Panc1 (cell line): ENCODE results near the gene CDH12. TPM values are rescaled to one million over a fixed set of nuclear protein-coding genes. Genes with fewer than 3 reads are reported as not detected.

ENCODE experiments used
- ATAC-seq: fragments of 200-7000 bp; cut with Tn5 transposase; 2 replicates; pipeline ENCODE4 v1.9.1; 2020; ENCODE audit warnings: mild to moderate bottlenecking, moderate library complexity
- BruUV-seq: library from RNA; stranded (reverse); fragments of 400-500 nt; replicated peaks from 2 replicates; lab custom pipeline; 2021; lab: Mats Ljungman, UMichigan
- CTCF ChIA-PET: fragments of 300-600 bp; sonication (Branson Sonifier 250); formaldehyde crosslinking; loops from one replicate; lab custom pipeline; 2022; ENCODE audit warnings: antibody characterized with exemption; lab: Charles Lee
- POLR2A ChIA-PET: fragments of 300-600 bp; sonication (Branson Sonifier 250); formaldehyde crosslinking; loops from one replicate; lab custom pipeline; 2022; ENCODE audit warnings: antibody characterized with exemption; lab: Charles Lee
- DNase-seq: peaks from one replicate; pipeline ENCODE4 v3.0.0-alpha.2; 2010; ENCODE audit warnings: low read depth, low spot score
- H3K27ac ChIP-seq: 2 replicates; pipeline ENCODE4 v1.5.1; 2011; ENCODE audit warnings: mild to moderate bottlenecking, low read length, inconsistent platforms
- H3K27me3 ChIP-seq: fragments of 200-500 bp; sonication (Bioruptor generic); 2 replicates; pipeline ENCODE4 v1.6.0; 2014; ENCODE audit warnings: low read length, inconsistent platforms; ENCODE audit not compliant: control insufficient read depth, insufficient read depth
- H3K36me3 ChIP-seq: fragments of 200-500 bp; sonication (Bioruptor generic); 2 replicates; pipeline ENCODE4 v1.5.1; 2014; ENCODE audit warnings: inconsistent platforms, mild to moderate bottlenecking, low read length, moderate library complexity; ENCODE audit not compliant: control insufficient read depth, insufficient read depth
- H3K4me1 ChIP-seq: 2 replicates; pipeline ENCODE4 v1.5.1; 2011; ENCODE audit warnings: inconsistent platforms, mild to moderate bottlenecking, low read length, moderate library complexity; ENCODE audit not compliant: control insufficient read depth, insufficient read depth
- H3K4me3 ChIP-seq, 2 experiments: 2 replicates each; pipeline ENCODE4 v1.5.1; 2011 to 2012; ENCODE audit warnings: low read depth in 2 of 2, low read length in 2 of 2, mild to moderate bottlenecking in 2 of 2, inconsistent platforms in 1 of 2, moderate library complexity in 1 of 2
- H3K9me3 ChIP-seq: fragments of 200-500 bp; sonication (Bioruptor generic); 2 replicates; pipeline ENCODE4 v1.5.1; 2014; ENCODE audit warnings: low read depth, mild to moderate bottlenecking, inconsistent platforms, low read length, moderate library complexity; ENCODE audit not compliant: control insufficient read depth, insufficient read depth
- POLR2AphosphoS5 ChIP-seq: IDR thresholded peaks from 2 replicates; pipeline ENCODE4 v1.6.1; 2012; ENCODE audit warnings: mild to moderate bottlenecking, low read depth, low read length, moderate library complexity
- SIN3A ChIP-seq: IDR thresholded peaks from 2 replicates; pipeline ENCODE4 v1.6.1; 2012; ENCODE audit warnings: low read depth, mild to moderate bottlenecking, low read length, moderate library complexity, borderline replicate concordance; ENCODE audit not compliant: insufficient read depth
- TCF7L2 ChIP-seq: IDR thresholded peaks from 2 replicates; pipeline ENCODE4 v1.6.1; 2011; ENCODE audit warnings: mild to moderate bottlenecking, low read depth, low read length, inconsistent platforms
- in situ Hi-C: cut with HindIII; loops from 2 replicates; pipeline ENCODE4 v1.10.0; 2016; ENCODE audit warnings: low sequenced_read_pairs, low pct_unique_long_range_greater_than_20kb
- intact Hi-C: fragments of 100-400 bp; cut with micrococcal nuclease; formaldehyde crosslinking; loops from one replicate; pipeline ENCODE4 v1.10.0; 2022; ENCODE audit not compliant: unreplicated experiment
- total RNA-seq: library from RNA; stranded (reverse); gene quantifications from one replicate; pipeline ENCODE4 v1.2.1, GENCODE V29; 2021; ENCODE audit not compliant: unreplicated experiment
- TF ChIP-seq, protein P1 (sequence below): fragments of 450-650 bp; IDR thresholded peaks from 2 replicates; pipeline ENCODE4 v1.5.1; 2017; ENCODE audit warnings: mild to moderate bottlenecking
- TF ChIP-seq, protein P2 (sequence below), 2 experiments: IDR thresholded peaks; 2 replicates each; pipeline ENCODE4 v1.6.1; 2011 to 2012; ENCODE audit warnings: low read depth in 2 of 2, control low read depth in 1 of 2, low read length in 1 of 2, mild to moderate bottlenecking in 1 of 2, moderate library complexity in 1 of 2; ENCODE audit not compliant: insufficient read depth in 1 of 2

Gene CDH12
- total RNA-seq, 1 experiment from 2014 or later = not detected

- in situ Hi-C loops = no loop called here
- intact Hi-C loops = loop anchor here (10.0 kb wide), 1 partner anchor 337 kb away; no protein-coding TSS in a partner anchor
- H3K4me1 ChIP-seq = no peaks in the 10 kb centered on the region
- TF ChIP-seq TCF7L2 = no peak
- TF ChIP-seq, protein P1, sequence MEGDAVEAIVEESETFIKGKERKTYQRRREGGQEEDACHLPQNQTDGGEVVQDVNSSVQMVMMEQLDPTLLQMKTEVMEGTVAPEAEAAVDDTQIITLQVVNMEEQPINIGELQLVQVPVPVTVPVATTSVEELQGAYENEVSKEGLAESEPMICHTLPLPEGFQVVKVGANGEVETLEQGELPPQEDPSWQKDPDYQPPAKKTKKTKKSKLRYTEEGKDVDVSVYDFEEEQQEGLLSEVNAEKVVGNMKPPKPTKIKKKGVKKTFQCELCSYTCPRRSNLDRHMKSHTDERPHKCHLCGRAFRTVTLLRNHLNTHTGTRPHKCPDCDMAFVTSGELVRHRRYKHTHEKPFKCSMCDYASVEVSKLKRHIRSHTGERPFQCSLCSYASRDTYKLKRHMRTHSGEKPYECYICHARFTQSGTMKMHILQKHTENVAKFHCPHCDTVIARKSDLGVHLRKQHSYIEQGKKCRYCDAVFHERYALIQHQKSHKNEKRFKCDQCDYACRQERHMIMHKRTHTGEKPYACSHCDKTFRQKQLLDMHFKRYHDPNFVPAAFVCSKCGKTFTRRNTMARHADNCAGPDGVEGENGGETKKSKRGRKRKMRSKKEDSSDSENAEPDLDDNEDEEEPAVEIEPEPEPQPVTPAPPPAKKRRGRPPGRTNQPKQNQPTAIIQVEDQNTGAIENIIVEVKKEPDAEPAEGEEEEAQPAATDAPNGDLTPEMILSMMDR = no peak
- TF ChIP-seq, protein P2, sequence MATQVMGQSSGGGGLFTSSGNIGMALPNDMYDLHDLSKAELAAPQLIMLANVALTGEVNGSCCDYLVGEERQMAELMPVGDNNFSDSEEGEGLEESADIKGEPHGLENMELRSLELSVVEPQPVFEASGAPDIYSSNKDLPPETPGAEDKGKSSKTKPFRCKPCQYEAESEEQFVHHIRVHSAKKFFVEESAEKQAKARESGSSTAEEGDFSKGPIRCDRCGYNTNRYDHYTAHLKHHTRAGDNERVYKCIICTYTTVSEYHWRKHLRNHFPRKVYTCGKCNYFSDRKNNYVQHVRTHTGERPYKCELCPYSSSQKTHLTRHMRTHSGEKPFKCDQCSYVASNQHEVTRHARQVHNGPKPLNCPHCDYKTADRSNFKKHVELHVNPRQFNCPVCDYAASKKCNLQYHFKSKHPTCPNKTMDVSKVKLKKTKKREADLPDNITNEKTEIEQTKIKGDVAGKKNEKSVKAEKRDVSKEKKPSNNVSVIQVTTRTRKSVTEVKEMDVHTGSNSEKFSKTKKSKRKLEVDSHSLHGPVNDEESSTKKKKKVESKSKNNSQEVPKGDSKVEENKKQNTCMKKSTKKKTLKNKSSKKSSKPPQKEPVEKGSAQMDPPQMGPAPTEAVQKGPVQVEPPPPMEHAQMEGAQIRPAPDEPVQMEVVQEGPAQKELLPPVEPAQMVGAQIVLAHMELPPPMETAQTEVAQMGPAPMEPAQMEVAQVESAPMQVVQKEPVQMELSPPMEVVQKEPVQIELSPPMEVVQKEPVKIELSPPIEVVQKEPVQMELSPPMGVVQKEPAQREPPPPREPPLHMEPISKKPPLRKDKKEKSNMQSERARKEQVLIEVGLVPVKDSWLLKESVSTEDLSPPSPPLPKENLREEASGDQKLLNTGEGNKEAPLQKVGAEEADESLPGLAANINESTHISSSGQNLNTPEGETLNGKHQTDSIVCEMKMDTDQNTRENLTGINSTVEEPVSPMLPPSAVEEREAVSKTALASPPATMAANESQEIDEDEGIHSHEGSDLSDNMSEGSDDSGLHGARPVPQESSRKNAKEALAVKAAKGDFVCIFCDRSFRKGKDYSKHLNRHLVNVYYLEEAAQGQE (IDR thresholded peaks at IDR 0.05; ENCODE audit: insufficient read depth in 1 of 2, low read depth in 2 of 2, low read length in 1 of 2) = no peak
- no peak for TF ChIP-seq SIN3A
- no peak for TF ChIP-seq POLR2AphosphoS5
- ChIA-PET CTCF (no interaction called here), POLR2A (no interaction called here)
- ATAC-seq = no peak
- H3K27me3 ChIP-seq = no peaks in the 10 kb centered on the region
- no peak overlapping the region; the same call in 1 of the 2 replicates for H3K27ac ChIP-seq
- no peak overlapping the region for H3K4me3 ChIP-seq
- H3K9me3 ChIP-seq = no peaks in the 10 kb centered on the region
- no TSS peak for BruUV-seq
- H3K36me3 ChIP-seq = no peaks in the 10 kb centered on the region
- DNase-seq = no peak
Observed at GRCh38 chr5:21802100-21802499, 1051.0 kb downstream of the CDH12 start.

DNA sequence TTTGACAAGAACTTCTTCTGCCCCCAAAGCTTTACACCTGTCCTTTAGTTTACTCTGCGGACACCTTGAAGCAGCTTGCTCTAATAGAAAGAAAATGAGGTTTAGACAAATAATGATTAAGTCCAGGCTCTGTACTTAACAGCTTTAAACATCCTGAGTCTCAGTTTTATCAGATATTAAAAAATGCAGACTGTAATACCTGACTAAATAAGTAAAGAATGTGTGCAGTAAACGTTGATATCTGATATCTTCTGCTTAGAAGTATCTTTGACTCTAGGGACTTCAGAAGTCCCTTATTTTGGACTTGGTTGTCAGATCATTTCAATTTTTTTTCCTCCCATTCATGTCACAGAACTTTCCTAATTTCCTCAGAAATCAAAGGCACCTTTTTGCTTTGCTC, 1060.4 kb downstream of the CDH12 start:
- DNase-seq (no peak), ATAC-seq (no peak)
- CTCF ChIA-PET = no interaction called here
- H3K27me3 ChIP-seq = no peaks in the 10 kb centered on the region
- H3K9me3 ChIP-seq = no peaks in the 10 kb centered on the region; the same call in 1 of the 2 replicates
- H3K27ac ChIP-seq = no peak overlapping the region
- no peak overlapping the region for H3K4me3 ChIP-seq
- no TSS peak for BruUV-seq
- POLR2A ChIA-PET = no interaction called here
- intact Hi-C loops = no loop called here
- in situ Hi-C loops = no loop called here
- TF ChIP-seq SIN3A (no peak), TCF7L2 (no peak), POLR2AphosphoS5 (no peak)
- TF ChIP-seq, protein P2 (IDR thresholded peaks at IDR 0.05; ENCODE audit: insufficient read depth in 1 of 2, low read depth in 2 of 2, low read length in 1 of 2) = no peak
- TF ChIP-seq, protein P1 = no peak
- no peaks in the 10 kb centered on the region for H3K36me3 ChIP-seq
- no peaks in the 10 kb centered on the region for H3K4me1 ChIP-seq
